GM12864 (cell line): Measurements from ENCODE around the gene MPIG6B.
A peak's percentile ranks its signal among the peaks of the same experiment; 100 is the strongest.

Experiments
- DNase-seq: peaks from one replicate; pipeline ENCODE4 v3.0.0-alpha.2; 2011; ENCODE audit warnings: low read depth
- H3K4me3 ChIP-seq: 2 replicates; pipeline ENCODE4 v1.5.1; 2011; ENCODE audit warnings: mild to moderate bottlenecking, low read depth, low read length, control low read depth
- TF ChIP-seq, protein P1 (sequence below): IDR thresholded peaks from 2 replicates; pipeline ENCODE4 v1.5.1; 2011; ENCODE audit warnings: low read depth, mild to moderate bottlenecking, moderate library complexity, low read length, control low read depth, inconsistent platforms; ENCODE audit errors: missing control alignments

MPIG6B gene

DNA sequence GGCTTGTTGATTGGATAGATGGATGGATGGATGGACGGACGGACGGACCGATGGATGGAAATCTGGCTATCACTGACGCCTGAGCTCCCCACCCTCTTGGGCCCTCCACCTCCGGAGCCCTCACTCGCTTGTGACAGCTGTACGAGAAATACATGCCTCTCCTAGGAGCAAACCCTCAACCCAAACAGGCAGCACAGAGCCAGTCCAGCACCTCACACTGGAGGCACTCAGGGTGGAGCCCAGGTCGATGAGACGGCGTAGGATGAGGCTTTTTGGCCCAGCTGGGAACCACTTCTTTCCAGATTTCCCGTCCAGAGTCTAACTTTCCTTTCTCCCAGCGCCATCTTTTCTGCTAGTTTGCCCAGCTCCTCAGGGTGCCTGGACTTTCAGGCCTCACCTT lies 39.6 kb upstream of the MPIG6B start:
- no peak for DNase-seq
- TF ChIP-seq, protein P1, sequence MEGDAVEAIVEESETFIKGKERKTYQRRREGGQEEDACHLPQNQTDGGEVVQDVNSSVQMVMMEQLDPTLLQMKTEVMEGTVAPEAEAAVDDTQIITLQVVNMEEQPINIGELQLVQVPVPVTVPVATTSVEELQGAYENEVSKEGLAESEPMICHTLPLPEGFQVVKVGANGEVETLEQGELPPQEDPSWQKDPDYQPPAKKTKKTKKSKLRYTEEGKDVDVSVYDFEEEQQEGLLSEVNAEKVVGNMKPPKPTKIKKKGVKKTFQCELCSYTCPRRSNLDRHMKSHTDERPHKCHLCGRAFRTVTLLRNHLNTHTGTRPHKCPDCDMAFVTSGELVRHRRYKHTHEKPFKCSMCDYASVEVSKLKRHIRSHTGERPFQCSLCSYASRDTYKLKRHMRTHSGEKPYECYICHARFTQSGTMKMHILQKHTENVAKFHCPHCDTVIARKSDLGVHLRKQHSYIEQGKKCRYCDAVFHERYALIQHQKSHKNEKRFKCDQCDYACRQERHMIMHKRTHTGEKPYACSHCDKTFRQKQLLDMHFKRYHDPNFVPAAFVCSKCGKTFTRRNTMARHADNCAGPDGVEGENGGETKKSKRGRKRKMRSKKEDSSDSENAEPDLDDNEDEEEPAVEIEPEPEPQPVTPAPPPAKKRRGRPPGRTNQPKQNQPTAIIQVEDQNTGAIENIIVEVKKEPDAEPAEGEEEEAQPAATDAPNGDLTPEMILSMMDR: no peak
- H3K4me3 ChIP-seq: no peak overlapping the region

DNA sequence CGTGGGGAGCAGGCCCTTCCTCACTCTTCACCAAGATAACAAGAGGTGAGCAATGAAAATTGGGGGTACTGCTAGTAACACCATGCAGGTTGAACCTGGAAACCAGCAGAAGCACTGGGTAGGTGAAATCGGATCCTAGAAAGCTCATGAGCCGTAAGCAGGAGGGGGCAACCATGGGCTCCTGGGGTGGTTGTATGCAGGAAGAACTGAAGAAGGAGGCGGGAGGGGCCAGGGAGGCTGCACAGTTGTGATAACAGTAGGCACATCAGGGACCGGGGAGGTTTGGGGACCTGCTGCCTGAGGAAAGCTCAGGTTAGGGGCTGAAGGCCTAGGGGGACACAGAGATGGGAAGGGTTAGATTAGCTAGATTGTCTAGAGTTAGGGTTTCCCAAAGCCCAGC lies 36.7 kb upstream of the MPIG6B start:
- TF ChIP-seq, protein P1: no peak
- H3K4me3 ChIP-seq: no peak overlapping the region
- no peak for DNase-seq

DNA sequence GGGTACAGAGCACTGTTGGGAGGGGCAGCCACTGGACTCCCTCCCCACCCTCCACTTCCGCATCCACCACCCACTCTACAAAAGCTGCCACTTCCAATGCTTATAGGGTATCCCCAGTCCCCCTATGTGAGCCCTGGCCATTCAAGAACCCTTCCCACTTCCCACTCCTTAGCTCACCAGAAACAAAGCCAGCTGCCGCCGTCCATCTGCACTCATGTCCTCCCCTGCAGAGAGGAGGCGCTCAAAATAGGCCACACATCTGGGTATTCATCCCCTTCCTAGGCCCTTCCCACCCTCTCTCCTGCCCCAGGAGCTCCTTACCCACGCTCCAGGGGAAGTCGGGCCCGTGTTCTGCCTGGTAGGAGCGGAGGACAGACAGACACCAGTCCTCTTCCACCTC lies 35.9 kb upstream of the MPIG6B start:
- H3K4me3 ChIP-seq: no peak overlapping the region
- DNase-seq: no peak
- TF ChIP-seq, protein P1: no peak

DNA sequence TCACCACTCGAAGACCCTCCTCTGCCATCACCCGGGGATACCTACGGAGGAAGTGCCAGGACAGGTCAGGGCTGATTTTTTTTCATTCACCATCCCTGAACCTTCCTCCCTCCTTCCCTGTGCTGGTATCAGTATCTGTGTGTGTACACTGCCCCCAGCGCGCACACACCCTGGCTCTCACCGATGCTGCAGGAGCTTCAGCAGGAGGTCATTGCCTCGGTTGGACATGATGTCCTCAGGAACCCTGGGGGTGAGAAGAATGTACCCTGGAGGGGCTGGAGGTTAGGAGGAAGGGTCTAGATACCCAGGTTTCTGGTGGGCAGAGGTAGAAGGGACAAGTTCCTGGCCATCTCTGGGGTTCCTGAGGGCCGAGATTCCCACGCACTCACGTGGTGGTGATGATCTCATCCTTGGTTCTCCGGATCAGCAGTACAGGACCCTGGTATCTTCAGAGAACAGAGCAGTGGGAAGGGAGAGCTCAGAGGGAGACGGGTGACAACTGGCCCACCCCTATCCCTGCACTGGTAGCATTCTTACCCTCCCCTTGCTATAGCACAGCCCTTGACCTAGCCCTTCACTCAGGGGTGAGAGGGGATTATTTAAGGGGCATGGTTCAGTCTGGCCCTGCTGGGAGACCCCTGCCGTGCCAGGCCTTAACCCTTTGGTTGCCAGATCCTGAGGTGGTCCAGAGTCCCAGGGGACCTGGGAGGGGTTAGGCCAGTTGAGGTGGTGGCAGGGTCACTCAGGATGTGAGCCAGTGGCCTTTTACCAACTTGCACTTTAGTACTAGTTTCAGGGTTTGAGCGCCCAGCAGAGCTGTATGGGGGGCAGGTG lies 35.1 kb upstream of the MPIG6B start:
- TF ChIP-seq, protein P1: no peak
- no peak for DNase-seq
- no peak overlapping the region for H3K4me3 ChIP-seq

DNA sequence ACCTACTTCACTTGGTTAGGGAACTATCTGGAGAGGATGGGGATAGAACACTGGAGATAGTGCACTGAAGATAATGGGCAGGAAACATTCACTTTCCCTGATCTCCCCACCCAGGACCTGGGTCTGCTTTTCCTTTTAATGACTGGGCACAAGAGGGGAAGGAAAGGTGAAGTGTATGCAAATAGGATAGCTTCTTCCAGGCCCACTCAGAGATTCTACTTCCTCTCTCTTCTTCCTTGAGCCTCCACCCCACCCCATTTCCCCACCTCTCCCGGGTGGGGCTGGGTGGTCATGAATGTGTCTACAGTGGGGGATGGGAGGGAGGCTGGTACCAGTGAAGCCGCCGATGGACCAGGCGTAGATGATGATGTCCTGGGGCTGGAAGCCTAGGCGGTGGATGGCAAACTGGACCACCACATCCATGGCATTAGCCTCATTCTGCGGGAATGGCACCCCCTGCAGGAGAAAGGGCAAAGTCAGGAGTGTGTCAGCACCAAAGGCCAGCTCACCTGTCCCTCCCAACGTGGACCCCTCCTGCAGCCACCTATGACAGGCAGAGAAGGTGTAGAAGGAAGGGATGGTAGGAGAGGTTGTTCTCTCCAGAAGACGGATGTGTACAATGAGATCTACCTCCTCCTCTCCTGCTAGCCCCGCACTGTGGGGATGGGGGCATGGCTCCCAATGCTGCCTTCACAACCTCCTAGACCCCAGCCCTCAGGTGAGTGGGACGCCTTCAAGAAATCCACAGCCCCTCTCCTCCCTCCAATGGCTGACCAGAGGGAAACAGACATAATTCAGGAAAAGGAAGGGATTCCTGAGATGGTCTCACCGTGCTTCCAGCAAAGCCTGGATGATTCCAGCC lies 33.7 kb upstream of the MPIG6B start:
- no peak overlapping the region for H3K4me3 ChIP-seq
- TF ChIP-seq, protein P1: peak; percentile 61
- no peak for DNase-seq

DNA sequence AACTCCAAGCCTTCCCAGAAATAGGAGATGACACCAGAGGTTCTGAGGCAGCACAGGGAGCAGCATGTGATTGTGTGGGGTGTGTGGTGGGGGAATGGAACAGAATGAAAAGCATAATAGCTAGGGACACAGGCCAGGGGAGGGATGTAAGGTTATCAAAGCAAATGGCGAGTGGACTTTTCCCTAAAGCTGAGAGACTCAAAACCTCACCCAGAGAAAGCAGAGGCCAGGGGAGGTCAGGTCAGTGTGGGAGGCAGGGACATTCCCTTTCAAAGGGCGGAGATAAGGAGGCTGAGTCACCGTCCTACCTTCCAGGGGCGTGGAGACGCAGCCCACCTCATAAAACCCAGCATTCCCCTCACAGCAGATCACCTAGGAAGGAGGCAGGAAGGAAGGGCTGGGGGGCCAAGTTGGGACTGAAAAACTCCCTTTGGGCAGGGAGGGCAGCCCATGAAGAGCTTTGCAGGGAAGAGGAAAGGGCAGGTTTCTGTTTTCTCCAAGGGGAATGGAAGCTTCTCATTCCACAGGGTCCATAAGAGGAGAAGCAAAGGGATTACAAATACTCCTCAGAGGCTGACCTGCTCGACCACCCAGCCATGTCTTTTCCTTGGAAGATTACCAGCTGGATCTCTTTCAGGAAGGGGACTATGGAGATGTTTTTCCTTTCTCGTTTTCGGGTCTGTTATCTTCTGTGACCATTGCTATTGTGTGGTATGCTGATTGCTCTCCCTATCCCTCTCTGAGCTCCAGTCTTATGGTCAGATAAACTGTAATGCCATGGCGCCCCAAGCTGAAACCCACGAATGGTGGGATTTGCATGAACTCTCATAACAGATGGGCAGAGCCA lies 32.7 kb upstream of the MPIG6B start:
- no peak for DNase-seq
- H3K4me3 ChIP-seq: no peak overlapping the region
- TF ChIP-seq, protein P1: no peak
